Epithelial cell of prostate (primary cell): ENCODE data around the gene ENKUR.
A peak's percentile ranks its signal among the peaks of the same experiment; 100 is the strongest.
"Not testable (repeated sequence)": the region's sequence is repeated elsewhere in the genome, so short reads cannot be mapped to it uniquely, and the experiment has no call there.

Experiments used
- DNase-seq: peaks from one replicate; pipeline ENCODE4 v3.0.0-alpha.2; 2011; ENCODE audit warnings: low read depth, low spot score
- H3K27ac ChIP-seq: fragments of 450-650 bp; 2 replicates; pipeline ENCODE4 v1.5.1; 2017; ENCODE audit warnings: mild to moderate bottlenecking

Gene ENKUR

DNA sequence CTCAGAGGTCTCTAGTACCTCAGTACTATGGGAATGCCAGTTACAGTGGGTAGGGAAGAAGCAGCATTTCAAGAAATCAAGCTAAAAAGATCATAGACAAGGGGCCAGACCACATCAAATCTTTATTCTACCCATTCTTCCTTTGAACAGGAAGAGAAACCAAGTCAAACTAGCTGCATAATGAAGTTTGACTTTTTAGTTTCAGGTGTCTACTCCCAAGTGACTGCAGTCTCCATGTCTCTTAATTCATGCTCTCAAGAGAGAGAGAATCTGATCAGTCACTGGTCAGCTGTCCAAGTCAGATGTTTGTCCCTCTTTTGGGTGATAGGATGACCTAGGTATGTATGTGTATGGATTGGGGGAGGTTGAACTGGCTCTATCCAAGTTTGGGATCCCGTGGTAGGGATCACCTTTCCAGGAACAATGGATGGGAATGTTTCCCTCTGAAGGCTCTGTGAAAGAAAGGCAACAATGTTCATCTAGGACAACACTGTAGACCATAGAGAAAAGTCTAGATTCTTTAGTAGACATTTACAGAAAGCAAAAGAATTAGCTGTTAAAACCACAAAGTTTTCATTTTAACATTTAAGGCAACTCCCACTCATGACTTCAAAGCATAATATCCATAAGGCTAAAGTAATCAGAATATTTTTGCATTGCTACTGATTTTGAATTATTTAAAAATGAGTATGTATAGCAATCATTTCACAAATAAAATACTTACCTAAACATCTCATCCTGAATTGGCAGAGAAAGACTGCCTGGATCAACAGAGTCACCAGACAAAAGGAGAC lies 33.4 kb downstream of the ENKUR start:
- H3K27ac ChIP-seq, result no peak overlapping the region

DNA sequence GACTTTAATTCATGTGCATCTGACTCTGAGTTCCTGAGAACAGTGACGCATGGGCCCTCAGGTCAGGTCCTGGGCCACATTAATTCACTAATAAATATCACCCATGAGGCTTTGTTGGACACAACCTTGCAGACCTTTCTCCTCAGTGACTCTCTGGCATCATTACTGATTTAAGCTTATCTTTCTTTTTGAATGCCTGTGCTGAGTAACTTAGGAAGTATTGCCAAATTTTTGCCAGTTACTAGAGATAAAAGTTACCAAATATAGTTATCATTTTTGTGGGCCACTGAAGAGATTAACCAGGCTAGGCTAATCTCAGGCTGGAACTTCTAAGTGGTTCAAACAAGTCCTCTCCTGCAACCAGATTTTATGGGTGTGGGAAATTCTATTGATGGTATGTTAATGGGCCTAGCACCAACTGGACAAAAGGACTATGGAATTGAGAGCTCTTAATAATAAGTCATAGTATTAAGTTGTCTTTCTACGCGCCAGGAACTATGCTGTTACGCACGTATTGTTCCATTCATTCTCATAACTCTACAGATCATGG lies 34.7 kb downstream of the ENKUR start:
- H3K27ac ChIP-seq, result no peak overlapping the region
- DNase-seq, result no peak

More for the DNA sequence above, 33.4 kb downstream of the ENKUR start:
- DNase-seq, result no peak

DNA sequence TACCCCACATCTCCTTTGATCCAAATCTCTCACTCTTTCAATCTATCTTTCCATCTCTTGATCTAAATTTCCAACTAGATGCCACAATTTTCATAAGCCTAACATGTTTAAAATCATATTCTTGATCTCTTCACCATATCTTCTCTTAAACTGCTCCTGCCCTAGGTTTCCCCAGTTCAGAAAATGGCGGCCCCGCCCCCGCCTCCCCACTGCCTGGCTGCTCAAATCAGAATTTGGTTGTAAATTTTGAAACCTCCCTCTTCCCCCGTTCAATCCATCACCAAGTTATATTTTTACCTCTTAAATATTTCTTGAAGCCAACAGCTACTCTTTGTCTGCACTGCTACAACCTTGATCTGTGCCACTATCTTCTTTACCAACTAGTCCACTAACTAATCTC lies 36.3 kb downstream of the ENKUR start:
- no peak for DNase-seq
- H3K27ac ChIP-seq, result no peak overlapping the region

DNA sequence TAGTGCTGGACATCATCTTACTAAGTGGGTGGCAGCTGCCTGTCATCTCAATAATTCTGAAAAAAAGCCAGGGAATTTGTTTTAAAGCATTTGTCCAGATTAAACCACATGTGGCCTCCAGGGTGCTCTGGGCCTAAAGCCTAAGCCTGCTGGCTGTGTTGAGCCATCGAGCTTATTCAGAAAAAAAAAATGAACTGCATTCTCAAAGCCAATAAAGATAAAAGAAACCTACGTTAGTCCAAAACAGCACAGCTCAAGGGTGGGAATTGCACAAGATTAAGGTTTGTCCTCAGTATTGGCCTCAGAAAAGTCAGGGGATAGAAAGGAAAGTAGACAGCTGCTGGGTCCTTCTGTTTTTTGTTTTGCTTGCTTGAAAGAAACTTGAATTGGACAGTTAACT lies 41.0 kb downstream of the ENKUR start:
- DNase-seq, result no peak
- no peak overlapping the region for H3K27ac ChIP-seq

DNA sequence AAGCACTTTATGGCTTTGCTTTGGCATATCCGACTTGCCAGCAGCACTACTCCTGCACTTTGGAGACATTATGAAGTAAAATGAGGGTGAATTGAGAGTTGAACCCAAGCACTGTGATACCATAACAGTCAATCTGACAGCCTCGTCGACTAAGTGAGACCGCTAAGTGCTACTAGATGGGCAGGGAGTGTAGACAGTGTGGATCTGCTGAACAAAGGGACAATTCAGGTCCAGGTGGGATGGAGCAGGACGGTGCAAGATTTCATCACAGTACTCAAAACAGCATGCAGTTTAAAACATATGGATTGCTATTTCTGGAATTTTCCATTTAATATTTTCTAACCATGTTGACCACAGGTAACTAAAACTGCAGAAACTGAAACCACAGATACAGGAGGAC lies 42.8 kb downstream of the ENKUR start:
- no peak overlapping the region for H3K27ac ChIP-seq
- no peak for DNase-seq

DNA sequence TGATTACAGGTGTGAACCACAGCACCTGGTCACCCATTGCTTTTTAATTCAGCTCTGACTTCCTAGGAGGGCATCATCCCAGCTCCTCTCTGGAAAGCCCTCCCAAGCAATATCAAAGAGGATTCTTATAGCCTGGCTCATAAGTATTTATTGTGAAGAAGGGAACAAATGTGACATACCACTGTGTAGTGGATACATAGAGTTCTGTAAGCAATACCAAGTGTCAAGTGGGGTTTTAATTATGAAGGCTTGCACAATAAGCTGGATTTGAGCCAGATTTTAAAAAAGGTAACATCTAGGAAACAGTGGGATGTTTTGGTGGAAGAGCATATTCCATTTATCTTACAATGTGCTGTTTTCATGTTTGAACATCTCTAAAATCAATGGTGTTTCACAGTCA lies 44.6 kb downstream of the ENKUR start:
- no peak for DNase-seq
- no peak overlapping the region for H3K27ac ChIP-seq

DNA sequence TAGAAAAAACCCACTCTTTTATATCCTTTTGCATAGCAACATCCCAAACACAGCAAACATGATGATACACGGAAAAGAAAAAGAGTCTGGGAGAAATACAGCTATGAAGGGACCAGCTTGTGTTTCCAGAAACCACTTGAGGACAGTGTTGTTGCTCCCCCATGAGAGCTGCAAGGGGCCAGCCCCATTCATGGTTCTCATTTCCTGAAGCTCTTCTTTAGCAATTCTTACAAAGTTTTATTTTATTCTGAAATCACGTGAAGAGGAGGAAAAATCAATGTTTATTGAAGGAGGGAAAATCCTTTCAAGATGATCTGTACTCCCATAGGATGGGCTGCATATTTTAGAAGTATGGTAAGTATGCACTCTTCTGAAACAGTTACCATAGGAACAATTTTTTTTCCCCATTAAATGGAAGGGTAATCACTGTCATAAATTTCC lies 46.1 kb downstream of the ENKUR start:
- H3K27ac ChIP-seq, result no peak overlapping the region
- no peak for DNase-seq

DNA sequence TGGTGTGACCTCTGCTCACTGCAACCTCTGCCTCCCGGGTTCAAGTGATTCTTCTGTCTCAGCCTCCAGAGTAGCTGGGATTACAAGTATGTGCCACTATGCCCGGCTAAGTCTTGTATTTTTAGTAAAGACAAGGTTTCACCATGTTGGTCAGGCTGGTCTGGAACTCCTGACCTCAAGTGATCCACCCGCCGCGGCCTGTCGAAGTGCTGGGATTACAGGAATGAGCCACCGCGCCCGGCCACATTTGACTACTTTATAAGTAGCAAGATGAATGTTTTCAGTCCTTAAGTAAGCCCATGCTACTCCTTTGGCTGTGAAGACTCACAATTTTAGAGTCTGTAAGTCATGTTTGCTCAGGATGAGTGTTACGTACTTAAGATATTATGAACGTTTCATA lies 47.0 kb downstream of the ENKUR start:
- not testable (repeated sequence) for H3K27ac ChIP-seq, DNase-seq

DNA sequence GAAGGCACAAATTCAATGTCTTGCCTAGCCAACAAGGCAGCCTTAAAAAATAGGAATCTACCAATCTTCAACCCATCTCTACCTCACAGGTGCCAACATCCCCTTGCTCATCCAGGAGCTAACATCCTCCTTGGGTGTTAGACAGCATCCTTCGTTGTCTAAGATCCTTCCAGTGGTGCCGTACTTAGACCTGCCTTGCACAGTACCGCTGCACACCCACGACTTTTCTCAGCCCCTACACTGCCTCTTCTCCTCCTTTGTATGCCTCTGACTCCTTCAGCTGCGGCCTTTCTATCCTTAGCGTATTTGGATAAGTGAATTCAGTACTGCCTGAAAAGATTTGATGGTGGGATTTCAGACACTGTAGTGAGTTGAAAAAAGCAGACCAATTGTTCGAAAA lies 47.6 kb downstream of the ENKUR start:
- DNase-seq, result no peak
- H3K27ac ChIP-seq, result no peak overlapping the region

DNA sequence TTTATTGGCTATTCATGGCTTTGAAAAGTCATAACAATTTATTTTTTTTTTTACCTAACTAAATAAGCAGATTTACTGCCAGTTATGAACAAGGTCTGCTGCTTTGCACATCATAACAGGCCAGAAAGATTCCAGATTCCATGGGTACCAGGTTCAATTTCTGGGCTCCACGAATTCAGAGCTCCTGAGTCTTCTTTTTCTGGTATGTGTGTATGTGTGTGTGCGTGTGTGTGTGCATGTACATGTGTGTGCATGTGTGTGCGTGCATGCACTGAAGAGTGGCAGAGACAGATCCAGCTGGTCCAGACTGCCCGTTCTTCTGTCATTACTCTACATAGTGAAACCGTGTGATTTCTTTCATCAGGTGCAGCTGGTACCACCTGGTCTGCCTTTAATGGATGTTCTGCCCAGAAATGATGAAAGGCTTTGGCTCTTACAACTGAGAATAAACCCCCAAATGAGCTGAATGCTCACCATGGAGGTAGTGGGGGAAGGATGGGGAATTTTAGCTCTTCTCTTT lies 48.9 kb downstream of the ENKUR start:
- no peak for DNase-seq
- H3K27ac ChIP-seq, result no peak overlapping the region

DNA sequence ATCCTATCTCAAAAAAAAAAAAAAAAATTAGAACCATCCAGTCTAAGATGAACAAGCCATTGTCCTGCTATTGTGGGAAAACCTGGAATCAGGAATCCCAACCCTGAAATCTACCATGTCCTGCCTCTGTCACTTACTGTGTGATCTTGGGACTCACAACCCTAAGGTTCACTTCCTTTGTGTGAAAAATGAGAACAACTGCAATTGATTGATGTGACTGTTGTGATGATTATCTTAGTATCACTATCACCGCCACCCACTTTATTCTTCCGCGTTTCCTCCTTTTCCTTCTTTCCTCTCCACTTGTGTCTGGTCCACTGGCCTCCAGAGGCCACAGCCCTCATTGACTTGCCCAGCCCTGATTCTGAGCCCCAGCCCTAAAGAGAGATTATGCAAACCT lies 50.9 kb downstream of the ENKUR start:
- no peak for DNase-seq
- no peak overlapping the region for H3K27ac ChIP-seq

DNA sequence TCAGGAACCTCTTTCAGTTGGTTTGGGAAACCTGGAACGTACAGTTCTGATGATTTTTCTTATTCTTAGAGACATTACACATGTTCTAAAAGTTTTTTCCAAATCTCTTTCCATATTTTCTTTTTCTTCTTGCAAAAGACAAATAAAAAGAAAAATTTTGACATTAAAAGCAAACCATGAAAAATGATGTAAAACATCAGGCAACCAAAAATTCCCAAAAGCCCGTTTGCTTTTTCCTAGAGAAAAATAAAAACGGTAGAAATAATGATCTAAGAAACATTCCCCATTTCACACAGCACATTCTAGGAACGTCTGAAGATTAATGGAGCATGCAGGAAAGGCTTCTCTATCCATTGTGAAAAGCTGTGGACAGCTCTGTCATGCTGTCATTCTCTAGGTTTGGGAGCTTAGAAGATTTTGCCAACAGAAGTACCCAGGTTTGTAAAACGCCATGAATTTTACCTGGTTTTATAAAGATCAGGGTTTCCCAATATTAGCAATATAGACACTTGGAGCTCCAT lies 52.4 kb downstream of the ENKUR start:
- peak overlapping the region; percentile 8 for H3K27ac ChIP-seq
- no peak for DNase-seq

DNA sequence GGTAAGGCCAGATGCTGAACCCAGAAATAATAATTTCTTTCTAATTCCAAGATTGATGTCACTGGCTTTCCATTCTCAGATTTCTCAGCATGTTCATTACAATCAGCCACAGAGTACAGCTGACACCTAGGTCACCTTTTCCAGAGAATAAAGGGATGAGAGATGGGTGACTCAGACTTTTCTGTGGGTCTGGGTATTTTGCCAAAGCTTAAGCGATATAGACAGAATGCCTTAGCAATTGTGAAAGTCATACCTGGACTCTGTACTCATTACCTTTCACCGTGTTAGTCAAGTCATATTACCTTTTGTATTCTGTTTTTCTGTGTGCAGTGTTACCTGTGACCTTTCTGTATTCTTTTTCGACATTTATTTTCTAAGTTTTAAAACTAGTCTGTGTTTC lies 53.0 kb downstream of the ENKUR start:
- peak; percentile 78 for DNase-seq
- peak overlapping the region; percentile 8 for H3K27ac ChIP-seq

DNA sequence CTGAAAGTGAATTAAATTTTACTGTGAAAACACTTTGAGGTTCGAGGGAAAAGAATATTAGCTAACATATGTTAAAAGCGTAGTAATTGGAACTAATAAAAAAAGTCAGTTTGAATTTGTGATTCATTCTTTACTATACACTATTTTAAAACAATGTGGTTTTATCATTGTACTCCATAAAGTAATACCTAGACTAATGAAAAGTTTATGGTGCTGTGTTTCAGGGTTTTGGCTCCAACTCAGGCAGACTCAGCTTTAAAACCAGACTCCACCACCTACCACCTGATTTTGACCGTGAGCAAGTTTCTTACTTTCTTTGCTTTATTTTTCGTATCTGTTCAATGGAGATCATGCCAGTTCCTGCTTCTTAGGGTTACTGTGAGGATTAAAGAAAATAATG lies 54.4 kb downstream of the ENKUR start:
- no peak overlapping the region for H3K27ac ChIP-seq
- DNase-seq, result no peak

DNA sequence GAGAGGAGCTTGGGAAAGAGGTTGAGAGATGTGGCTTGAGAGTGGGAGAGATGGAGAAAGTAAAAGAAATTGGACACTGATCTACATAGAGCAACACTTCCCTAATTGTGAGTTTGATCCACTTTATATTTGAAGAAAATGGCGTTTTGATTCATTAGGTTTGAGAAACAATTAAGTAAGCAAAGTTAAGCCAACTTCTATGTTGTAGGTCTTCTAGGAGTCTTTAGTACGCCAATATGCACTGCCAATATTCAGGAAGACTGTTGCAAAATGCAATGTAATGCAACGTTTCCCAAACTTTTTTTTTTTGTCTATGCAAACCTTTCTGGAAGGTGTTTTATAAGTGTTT lies 56.6 kb downstream of the ENKUR start:
- no peak for DNase-seq
- H3K27ac ChIP-seq, result no peak overlapping the region

DNA sequence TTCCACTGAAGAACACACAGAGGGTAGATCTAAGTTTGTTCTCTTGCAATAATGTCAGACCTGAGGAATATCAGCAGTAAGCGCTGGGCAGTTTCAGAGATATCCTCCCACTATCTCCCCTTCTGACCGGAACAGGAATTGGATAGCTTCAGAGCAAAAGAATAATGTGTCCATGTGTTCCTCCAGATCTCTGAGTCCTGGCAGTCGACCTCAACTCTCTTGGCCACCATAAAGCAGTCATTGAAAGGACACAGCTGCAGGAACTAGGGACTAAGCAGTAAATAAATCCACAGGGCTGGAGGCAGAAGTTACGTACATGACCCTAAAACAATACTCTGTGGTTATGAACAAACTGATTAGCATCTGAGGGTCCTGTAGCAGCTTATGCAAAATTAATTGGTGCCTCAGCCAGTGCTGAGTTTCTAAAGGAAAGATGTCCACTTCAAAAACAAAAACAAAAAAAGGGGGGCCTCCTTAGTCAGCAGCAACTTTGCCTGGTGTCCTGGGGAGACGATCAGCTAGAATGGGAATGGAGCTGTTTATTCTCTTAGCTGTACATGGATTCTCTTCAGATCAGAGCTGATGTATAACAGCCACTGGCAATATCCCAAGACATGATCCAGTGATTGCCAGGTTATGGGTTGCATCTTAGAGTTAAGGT lies 57.1 kb downstream of the ENKUR start:
- peak overlapping the region; percentile 54 for H3K27ac ChIP-seq
- no peak for DNase-seq

DNA sequence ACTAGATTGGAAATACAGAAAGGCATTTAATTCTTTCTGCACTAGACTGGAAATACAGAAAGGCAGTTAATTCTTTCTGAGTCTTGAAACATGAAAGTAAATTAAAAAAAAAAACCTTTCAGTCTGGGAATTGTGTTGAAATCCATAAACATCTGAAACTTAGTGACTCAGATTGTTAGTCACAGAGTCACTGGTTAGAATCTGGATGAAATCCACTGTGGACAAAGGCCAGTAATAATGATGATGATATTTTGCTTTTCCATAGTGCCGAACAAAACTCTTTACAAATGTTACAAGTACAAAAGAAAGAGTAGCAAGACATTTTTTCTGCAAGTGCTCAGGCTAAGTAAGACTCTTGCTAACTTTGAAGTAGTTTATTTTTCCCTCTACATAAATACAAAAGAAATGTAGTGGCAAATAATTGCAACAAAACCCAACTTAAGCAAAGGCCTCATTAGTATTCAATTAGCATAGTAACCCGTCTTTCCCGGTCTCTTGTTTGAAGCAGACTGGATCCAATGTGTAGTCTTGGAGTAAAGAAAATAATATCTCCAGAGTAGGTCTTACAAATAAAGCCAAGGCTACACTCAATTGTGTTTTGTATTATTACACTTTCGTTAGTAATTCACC lies 57.8 kb downstream of the ENKUR start:
- DNase-seq, result peak; percentile 57
- H3K27ac ChIP-seq, result peak overlapping the region; percentile 54

DNA sequence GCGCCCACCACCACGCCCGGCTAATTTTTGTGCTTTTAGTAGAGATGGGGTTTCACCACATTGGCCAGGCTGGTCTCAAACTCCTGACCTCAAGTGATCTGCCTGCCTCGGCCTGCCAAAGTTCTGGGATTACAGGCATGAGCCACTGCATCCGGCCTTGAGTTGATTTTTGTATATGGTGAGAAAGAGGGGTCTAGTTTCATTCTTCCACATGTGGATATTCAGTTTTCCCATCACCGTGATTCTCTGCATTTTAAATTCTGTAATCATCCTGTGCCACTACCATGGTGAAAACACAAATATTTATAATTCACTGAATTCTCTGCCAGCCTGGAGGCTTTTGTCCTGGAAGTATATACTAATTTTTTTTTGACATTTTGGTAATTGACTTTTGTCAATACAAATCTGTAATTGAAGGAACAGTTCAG lies 58.3 kb downstream of the ENKUR start:
- not testable (repeated sequence) for DNase-seq
- peak overlapping the region; percentile 54 for H3K27ac ChIP-seq

DNA sequence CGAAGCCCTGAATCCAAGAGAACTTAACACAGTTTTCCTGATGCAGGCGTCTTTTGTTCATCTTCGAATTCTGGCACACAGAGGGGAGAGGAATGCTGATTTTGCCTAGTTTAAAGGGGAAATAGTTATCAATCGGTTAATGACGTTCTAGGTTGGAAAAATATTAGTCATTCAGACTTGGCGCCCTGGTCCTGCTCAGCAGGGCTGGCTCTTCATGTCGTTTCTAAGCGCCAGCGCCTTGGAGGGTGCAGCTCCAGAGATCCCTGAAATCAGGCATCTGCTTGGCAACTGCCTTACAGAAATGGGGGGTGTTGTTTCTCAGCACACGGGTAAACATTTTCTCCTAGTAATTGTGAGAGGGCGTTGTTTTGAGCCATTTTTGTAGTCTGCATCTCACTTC lies 62.3 kb downstream of the ENKUR start:
- H3K27ac ChIP-seq, result peak overlapping the region; percentile 28
- no peak for DNase-seq

DNA sequence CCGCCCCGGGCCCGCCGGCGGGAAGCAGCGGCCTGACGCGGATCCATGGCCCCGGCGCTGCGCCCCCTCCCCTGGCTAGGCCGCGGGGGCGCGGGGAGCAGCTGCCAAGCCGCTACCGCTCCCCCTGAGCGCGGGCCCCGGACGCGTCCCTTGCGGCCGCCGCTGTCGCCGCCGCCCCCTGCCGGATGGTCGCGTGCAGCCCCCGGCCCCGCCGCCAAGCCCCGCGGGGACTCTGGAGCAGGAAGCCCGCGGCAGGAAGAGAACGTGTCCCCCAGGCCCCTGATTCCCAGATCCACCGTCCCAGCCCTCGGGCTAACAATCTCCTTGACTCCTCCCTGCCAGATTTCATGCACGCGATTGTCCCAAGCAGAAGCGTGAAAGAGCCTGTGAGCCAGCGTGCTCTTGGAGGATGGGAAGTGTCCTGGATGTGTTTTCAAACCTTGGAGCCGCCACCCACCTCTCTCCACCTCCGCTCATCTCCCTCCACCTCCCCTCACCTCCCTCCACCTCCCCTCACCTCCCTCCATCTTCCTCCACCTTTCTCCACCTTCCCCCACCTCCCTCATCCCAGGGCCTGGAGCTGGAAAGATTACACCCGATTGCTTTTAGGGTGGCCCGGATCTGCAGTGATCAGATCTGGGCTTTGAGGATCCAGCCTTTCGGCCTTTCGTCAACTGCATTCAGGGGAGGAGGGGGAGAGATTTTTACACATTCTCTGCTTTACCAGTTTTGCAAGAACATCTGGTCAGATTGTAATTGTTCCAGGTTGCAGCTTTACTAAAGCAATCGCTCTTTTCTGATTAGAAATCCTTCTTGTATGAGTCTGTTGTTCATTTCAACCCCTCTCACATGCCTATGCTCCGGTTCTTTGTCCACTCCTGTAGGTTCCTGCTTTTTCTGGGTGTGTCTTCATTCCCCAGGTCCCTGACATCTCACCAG lies 63.0 kb downstream of the ENKUR start:
- peak overlapping the region; percentile 28 for H3K27ac ChIP-seq
- no peak for DNase-seq
